Activated CD4-positive, CD25-positive, alpha-beta regulatory T cell (primary cell): ENCODE measurements around the gene ATAD5.
"Not testable (repeated sequence)": the region's sequence is repeated elsewhere in the genome, so short reads cannot be mapped to it uniquely, and the experiment has no call there.

ENCODE experiments used
- DNase-seq, 4 experiments: peaks; one replicate each; lab custom pipeline; 2025; lab: John Stamatoyannopoulos, UW

ATAD5 gene

GRCh38 chr17:30831663-30832437, at the start of gene ATAD5:
Gene ATAD5 (plus strand): TSS chr17:30831966. CDS start chr17:30832348, 382 bp downstream.
- peak; percentile 73 to 79 (median 76) for DNase-seq

DNA sequence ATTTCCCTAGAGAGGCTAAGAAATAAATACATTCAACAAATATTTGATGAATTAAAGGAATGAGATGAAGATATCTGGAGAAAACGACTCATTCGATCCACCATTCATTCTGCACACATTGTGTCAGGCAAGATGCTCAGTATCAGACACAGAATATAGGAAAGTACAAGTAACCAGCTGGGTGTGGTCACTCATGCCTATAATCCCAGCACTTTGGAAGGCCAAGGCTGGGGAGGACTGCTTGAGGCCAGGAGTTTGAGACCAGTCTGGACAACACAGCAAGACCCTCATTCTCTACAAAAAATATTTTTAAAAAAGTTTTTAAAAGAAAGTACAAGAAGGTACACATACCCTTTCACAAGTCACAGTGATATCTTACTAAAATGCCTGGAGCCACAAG, 49.6 kb upstream of the ATAD5 start:
- no peak for DNase-seq

DNA sequence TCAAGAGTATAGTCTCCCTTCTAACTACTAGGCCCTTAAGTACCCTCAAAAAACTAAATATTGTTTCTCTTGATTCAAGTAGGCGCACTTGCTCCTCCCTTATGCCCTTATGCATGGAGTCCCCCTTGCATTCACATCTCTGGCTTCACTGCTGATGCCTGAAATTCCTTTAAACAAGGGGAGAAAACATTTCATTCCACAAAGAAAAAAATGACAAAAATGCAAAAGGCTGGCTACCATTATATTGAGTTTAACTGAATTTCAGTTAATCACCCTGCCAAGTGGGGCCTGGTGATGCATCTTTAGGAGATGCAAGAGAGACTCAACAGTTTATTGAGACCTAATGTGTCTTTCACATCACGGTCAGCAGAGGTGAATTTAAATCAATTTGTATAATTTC, 42.8 kb upstream of the ATAD5 start:
- DNase-seq: no peak

GRCh38 chr17:30790279-30790678, 41.5 kb upstream of the ATAD5 start:
- no peak for DNase-seq

DNA sequence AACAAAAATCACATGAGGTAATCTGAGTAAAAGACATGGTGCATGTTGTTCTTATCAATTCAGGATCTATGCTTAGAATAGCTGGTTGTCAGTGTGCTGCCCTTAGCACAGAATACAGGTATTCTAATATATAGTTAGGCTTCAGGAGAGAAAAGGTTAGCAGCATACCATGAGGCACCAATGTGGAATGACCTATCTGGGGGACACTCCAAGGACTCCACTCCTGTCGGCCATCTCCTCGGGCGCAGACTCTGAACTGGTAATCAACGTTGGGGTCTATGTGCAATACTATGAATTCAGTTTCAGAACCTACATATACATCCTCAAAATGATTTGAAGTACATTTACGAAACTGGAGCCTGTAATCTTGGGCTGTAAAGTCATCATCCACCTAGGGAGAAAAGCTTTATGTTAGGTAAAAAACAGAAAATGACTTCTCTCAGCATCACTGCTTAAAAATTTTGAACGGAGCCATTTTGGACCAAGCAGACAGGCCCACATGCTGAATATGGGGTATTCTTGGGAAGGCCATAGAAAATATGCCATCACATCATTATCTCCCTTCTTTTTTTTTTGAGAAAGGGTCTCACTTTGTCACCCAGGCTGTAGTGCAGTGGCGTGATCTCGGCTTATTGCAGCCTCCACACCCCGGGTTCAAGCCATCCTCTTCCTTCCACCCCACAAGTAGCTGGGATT, 38.3 kb upstream of the ATAD5 start:
- DNase-seq: no peak

DNA sequence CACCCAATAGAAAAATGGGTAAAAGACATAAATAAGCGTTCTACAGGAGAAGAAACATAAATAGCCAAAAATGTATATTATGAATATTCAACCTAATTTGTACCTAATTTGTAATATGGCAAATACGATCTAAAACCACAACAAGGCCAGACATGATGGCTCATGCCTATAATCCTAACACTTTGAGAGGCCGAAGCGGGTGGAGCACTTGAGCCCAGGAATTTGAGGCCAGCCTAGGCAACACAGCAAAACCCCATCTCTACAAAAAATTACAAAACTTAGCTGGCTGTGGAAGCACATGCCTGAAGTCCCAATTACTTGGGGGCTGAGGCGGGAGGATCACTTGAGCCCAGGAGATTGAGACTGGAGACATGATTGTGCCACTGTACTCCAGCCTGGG, 37.4 kb upstream of the ATAD5 start:
- no peak for DNase-seq

DNA sequence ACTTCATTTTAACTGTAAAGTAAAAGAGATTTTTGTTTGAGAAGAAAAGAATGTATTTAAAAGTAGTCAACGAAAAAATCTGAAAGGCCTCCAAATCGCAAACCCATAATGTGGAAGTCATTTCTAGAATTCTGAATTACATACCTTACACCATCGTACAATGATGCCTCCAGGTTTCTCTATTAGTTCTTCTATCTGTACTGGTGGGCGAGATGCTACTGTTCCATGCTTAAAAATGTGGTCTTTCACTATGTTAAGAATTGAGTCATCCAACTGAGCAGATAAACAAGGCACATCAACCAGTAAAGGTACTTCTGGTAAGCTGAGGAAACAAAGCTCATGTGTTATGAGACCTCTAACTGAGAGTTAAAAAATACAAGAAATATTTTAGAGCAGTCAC, 35.8 kb upstream of the ATAD5 start:
- no peak for DNase-seq

- DNase-seq: no peak
Measured at GRCh38 chr17:30801671-30802070, 30.1 kb upstream of the ATAD5 start.

- no peak for DNase-seq
Measured at GRCh38 chr17:30805944-30806456, 25.8 kb upstream of the ATAD5 start.

DNA sequence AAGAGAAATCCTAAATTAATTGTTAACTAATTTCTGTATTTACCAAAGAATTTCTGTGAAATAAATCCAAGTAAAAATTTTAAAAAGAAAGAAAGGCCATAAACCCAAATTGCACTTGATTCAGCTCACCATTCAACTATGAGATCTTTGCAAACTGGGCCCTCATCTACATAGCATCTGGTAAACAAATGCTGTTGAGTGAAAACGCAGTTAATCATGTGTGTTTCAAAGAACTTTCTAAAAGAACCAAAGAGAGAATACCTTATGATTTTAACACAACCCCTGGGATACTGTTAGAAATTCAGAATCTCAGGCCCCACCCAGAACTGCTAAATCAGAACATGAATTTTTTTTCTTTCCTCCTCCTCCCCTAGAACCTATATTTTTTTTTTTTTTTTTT, 23.9 kb upstream of the ATAD5 start:
- no peak for DNase-seq

GRCh38 chr17:30808785-30809286, 22.9 kb upstream of the ATAD5 start:
- peak in 1 of 4 experiments; percentile 7 for DNase-seq

GRCh38 chr17:30809867-30810266, 21.9 kb upstream of the ATAD5 start:
- no peak for DNase-seq

DNA sequence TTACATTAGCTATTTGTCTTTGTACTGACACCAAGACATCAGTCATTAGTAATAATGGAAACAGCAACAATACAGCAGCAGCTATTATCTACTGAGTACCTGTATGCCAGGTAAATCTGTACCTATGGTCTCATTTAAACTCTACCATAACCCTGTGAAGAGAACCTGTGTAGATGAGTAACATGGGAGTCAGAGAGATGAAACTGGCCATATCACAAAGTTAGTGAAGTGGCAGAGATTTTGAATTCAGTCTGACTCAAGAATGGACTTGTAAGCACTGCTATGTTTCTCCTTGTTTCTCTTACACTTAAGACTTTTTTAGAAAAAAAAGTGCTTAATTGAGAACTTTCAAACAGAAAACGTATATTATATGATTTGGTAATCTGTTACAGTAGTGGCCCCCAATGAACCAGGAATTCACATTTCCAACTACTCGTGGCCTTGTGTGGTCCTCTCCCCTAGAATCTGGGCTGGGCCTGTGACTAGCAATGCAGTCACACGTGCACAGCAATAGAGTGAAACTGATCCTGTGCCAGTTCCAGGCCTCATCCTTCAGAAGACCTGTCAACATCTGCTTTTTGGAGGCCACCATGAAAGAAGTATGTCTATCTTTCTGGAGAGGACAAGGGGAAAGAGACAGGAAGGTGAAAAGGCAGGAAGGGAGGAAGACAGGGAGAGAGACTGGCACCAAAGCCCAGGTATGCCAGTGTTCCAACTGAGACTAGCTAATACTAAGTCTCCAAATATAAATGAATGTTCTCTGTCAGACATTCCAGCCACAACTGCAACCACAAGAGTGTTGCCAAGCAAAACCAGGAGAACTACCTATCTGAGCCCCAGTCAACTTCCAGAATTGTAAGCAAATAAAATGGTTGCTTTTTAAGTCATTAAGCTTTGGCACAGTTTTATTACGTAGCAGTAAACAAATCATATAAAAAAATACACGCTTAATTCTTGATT, 19.3 kb upstream of the ATAD5 start:
- no peak for DNase-seq

DNA sequence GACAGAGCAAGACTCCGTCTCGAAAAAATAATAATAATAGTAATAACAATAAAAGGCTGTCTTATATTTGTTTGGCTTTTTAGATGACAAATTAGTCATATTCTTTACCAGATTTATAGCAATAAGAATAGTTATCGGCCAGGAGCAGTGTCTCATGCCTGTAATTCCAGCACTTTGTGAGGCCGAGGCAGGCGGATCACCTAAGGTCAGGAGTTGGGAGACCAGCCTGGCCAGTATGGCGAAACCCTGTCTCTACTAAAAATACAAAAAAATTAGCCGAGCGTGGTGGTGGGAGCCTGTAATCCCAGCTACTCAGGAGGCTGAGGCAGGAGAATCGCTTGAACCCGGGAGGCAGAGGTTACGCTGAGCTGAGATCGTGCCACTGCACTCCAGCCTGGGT, 17.5 kb upstream of the ATAD5 start:
- DNase-seq: not testable (repeated sequence)

GRCh38 chr17:30814860-30815259, 16.9 kb upstream of the ATAD5 start:
- not testable (repeated sequence) for DNase-seq

DNA sequence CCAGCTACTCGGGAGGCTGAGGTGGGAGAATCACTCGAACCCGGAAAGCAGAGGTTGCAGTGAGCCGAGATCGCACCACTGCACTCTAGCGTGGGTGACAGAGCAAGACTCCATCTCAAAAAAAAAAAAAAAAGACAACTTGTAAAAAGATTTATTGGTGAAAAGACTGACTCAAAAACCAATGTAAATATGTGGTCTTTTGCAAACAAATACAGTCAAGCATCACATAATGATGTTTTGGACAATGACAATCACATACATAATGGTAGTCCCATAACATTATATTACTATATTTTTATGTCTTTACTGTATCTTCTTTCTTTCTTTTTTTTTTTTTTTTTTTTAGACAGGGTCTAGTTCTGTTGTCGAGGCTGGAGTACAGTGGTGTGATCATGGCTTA, 15.6 kb upstream of the ATAD5 start:
- DNase-seq: no peak

DNA sequence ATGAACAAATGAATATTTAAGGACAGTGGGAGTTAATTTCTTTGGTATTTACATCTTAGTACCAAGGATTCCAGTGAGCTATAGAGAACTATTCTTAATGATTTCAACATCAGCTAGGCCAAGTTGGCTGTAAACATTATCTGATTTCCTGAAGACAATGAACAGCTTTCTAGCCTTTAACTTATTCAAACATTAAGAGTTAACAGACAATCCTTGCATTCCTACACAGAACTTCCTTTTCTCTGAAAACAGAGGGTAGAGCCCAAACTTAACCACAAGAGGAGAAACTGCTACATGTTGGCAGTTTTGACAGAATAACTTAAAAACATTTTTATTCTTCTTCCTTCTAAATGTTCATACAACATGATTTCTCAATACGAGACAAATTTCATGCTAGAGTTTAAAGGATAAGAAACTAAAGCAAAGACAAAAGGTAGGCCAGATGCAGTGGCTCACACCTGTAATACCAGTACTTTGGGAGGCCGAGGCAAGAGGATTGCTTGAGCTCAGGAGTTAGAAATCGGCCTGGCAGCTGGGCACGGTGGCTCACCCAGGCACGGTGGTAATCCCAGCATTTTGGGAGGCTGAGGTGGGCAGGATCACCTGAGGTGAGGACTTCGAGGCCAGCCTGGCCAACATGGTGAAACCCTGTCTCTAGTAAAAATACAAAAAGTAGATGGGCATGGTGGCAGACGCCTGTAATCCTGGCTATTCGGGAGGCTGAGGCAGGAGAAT, 11.6 kb upstream of the ATAD5 start:
- no peak for DNase-seq

DNA sequence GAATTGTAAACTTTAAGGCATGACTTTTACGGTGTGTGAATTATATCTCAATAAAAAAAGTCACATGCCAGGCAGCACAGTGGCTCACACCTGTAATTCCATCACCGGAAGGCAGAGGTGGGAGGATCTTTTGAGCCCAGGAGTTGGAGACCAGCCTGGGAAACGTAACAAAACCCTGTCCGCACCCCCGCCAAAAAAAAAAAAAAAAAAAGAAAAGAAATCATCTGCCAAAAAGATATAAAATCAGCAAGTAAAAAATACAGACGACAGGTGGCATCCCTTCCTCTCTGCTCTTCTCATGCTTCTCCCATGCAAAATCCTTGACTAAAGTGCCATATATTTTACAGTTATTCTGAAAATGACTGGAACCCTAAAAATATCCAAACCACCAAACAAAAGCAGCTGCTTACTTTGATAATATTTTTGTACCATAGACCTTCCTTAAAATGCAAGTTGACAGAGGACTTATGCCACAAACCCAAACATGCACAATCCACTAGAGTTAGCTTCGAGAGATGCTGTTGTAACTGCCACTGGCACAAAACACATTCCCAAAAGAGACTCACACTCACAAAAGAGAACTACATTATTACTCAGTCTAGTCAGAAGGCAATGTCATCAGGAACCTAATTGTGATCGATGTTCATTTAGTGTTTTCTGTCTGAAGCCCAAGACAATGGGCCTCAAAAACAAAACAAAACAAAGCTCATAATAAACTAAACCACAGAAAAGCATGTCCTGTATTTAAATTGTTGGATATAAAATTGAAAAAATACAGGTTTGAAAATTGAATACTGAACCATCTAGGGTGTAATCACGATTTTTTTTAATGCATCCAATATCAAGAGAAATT, 9.7 kb upstream of the ATAD5 start:
- DNase-seq: no peak

- not testable (repeated sequence) for DNase-seq
Measured at GRCh38 chr17:30822919-30823318, 8.8 kb upstream of the ATAD5 start.

- DNase-seq: no peak
Measured at GRCh38 chr17:30823421-30823820, 8.3 kb upstream of the ATAD5 start.
